GM19463 (cell line): ENCODE results near the gene POLR3G.
A peak's percentile ranks its signal among the peaks of the same experiment; 100 is the strongest.

ENCODE experiments used
- ATAC-seq: cut with Tn5 transposase; IDR thresholded peaks from one replicate; pipeline ENCODE4 v1.9.1; 2021; ENCODE audit warnings: mild to moderate bottlenecking, moderate library complexity; ENCODE audit not compliant: unreplicated experiment

The POLR3G gene

GRCh38 chr5:90495146-90495545 is 20.5 kb downstream of the POLR3G start:
- ATAC-seq = no peak

GRCh38 chr5:90503596-90503995 is 28.9 kb downstream of the POLR3G start:
- no peak for ATAC-seq

- no peak for ATAC-seq
These were observed 30.1 kb downstream of the POLR3G start for GRCh38 chr5:90504743-90505142.

GRCh38 chr5:90506221-90506620 is 31.6 kb downstream of the POLR3G start:
- ATAC-seq = no peak

GRCh38 chr5:90510438-90510837 is 35.8 kb downstream of the POLR3G start:
- no peak for ATAC-seq

GRCh38 chr5:90514520-90514919 is 39.9 kb downstream of the POLR3G start:
- ATAC-seq = no peak

- no peak for ATAC-seq
These were observed 44.0 kb downstream of the POLR3G start for GRCh38 chr5:90518661-90519060.

GRCh38 chr5:90519081-90519480 is 44.4 kb downstream of the POLR3G start:
- no peak for ATAC-seq

- ATAC-seq = no peak
These were observed 54.0 kb downstream of the POLR3G start for GRCh38 chr5:90528601-90529193.

- ATAC-seq = peak; percentile 87
These were observed 54.7 kb downstream of the POLR3G start, which contains the start of gene LYSMD3 for GRCh38 chr5:90529194-90529938. Gene LYSMD3 (minus strand): TSS chr5:90529584. CDS start chr5:90525289, 4,295 bp downstream.

- peak; percentile 44 for ATAC-seq
These were observed 55.4 kb downstream of the POLR3G start for GRCh38 chr5:90529939-90530677.

GRCh38 chr5:90530736-90531487 is 56.2 kb downstream of the POLR3G start:
- no peak for ATAC-seq

- no peak for ATAC-seq
These were observed 59.1 kb downstream of the POLR3G start for GRCh38 chr5:90533794-90534193.

GRCh38 chr5:90534922-90535321 is 60.3 kb downstream of the POLR3G start:
- no peak for ATAC-seq

- ATAC-seq = no peak
These were observed 68.3 kb downstream of the POLR3G start for GRCh38 chr5:90542827-90543519.

GRCh38 chr5:90545511-90545910 is 70.8 kb downstream of the POLR3G start:
- ATAC-seq = no peak

GRCh38 chr5:90546216-90546837 is 71.7 kb downstream of the POLR3G start:
- no peak for ATAC-seq

GRCh38 chr5:90547072-90547536 is 72.4 kb downstream of the POLR3G start:
- ATAC-seq = no peak

GRCh38 chr5:90548069-90548593 is 73.5 kb downstream of the POLR3G start:
- no peak for ATAC-seq

GRCh38 chr5:90549223-90549622 is 74.6 kb downstream of the POLR3G start:
- ATAC-seq = no peak
